Fibroblast of lung (primary cell): Measurements from ENCODE around the gene IRF1. TPM values are rescaled to one million over a fixed set of nuclear protein-coding genes. Genes with fewer than 3 reads are reported as not detected.

Experiments used
- DNase-seq, 2 donors: peaks; one replicate each; pipeline versions ENCODE4 v3.0.0 to v3.0.0-alpha.2; 2010; ENCODE audit warnings: low read depth in 2 of 2
- H2AFZ ChIP-seq: 2 replicates; pipeline ENCODE4 v1.5.1; 2012; ENCODE audit warnings: low read length, control low read depth, inconsistent platforms
- H3K27ac ChIP-seq: 2 replicates; pipeline ENCODE4 v1.5.1; 2011; ENCODE audit warnings: low read length, control low read depth; ENCODE audit not compliant: insufficient read depth
- H3K27me3 ChIP-seq: 2 replicates; pipeline ENCODE4 v1.5.1; 2011; ENCODE audit warnings: mild to moderate bottlenecking, low read length; ENCODE audit not compliant: control insufficient read depth, insufficient read depth
- H3K36me3 ChIP-seq: 2 replicates; pipeline ENCODE4 v1.5.1; 2011; ENCODE audit warnings: low read length; ENCODE audit not compliant: control insufficient read depth, insufficient read depth
- H3K4me1 ChIP-seq: 2 replicates; pipeline ENCODE4 v1.5.1; 2011; ENCODE audit warnings: low read length; ENCODE audit not compliant: control insufficient read depth, insufficient read depth; ENCODE audit errors: extremely low read depth
- H3K4me2 ChIP-seq: 2 replicates; pipeline ENCODE4 v1.5.1; 2011; ENCODE audit warnings: low read length, control low read depth; ENCODE audit not compliant: insufficient read depth; ENCODE audit errors: extremely low read depth
- H3K4me3 ChIP-seq, 4 experiments: fragments of 200-600 bp in 1 of 4; sonication (generic) in 1 of 4; replicated peaks in 1 of 4; 2 replicates each; pipeline ENCODE4 v1.5.1; 2011 to 2016; ENCODE audit warnings: low read length in 4 of 4, low read depth in 3 of 4, mild to moderate bottlenecking in 3 of 4, control low read depth in 2 of 4, inconsistent platforms in 1 of 4, mixed read lengths in 1 of 4; ENCODE audit not compliant: insufficient read depth in 1 of 4; ENCODE audit errors: control extremely low read depth in 1 of 4
- H3K79me2 ChIP-seq: 2 replicates; pipeline ENCODE4 v1.5.1; 2012; ENCODE audit warnings: mild to moderate bottlenecking, low read length, inconsistent platforms; ENCODE audit not compliant: control insufficient read depth, insufficient read depth
- H3K9ac ChIP-seq: 2 replicates; pipeline ENCODE4 v1.5.1; 2011; ENCODE audit warnings: mild to moderate bottlenecking, low read length, control low read depth; ENCODE audit not compliant: insufficient read depth
- H3K9me3 ChIP-seq: 2 replicates; pipeline ENCODE4 v1.5.1; 2012; ENCODE audit warnings: low read depth, low read length; ENCODE audit not compliant: control insufficient read depth, insufficient read depth
- H4K20me1 ChIP-seq: 2 replicates; pipeline ENCODE4 v1.5.1; 2011; ENCODE audit warnings: low read length; ENCODE audit not compliant: control insufficient read depth, insufficient read depth; ENCODE audit errors: extremely low read depth
- CTCF ChIP-seq, 2 donors: IDR thresholded peaks in 1 of 2; conservative IDR thresholded peaks in 1 of 2; 1 replicate in 1 of 2; 2 replicates in 1 of 2; pipeline ENCODE4 v1.5.1; 2011 to 2012; ENCODE audit warnings: low read length in 2 of 2, control low read depth in 1 of 2, inconsistent platforms in 1 of 2, low read depth in 1 of 2, mild to moderate bottlenecking in 1 of 2
- EZH2 ChIP-seq: IDR thresholded peaks from 2 replicates; pipeline ENCODE4 v1.5.1; 2012; ENCODE audit warnings: low read length, control low read depth, mild to moderate bottlenecking; ENCODE audit errors: missing control alignments
- polyA plus RNA-seq, 2 donors: library from polyadenylated mRNA; depleted of rRNA in 1 of 2; stranded (reverse) in 1 of 2; unstranded in 1 of 2; fragments of >200 nt; gene quantifications; 2 replicates each; pipeline ENCODE4 v1.2.1, GENCODE V29; 2011 to 2012; ENCODE audit warnings: missing spikeins in 1 of 2
- total RNA-seq: library from RNA; depleted of rRNA; stranded (reverse); fragments of >200 nt; gene quantifications from 2 replicates; pipeline ENCODE4 v1.2.1, GENCODE V29; 2014

The IRF1 gene
- total and polyA plus RNA-seq, 2 donors (not counting 1 experiment from before 2014, with no cell fraction given) = 34.7 to 37.6 TPM

GRCh38 chr5:132487841-132488555 is 2.6 kb downstream of the IRF1 start:
- Histone ChIP-seq H3K4me1 (peaks cover 16% of the 10 kb centered on the region), H3K36me3 (peaks cover 33% of the 10 kb centered on the region), H3K4me2 (peak overlapping the region; percentile 48), H2AFZ (no peak overlapping the region), H3K9me3 (no peaks in the 10 kb centered on the region), H3K4me3 (peak overlapping the region in 2 of 4 experiments; percentile 90 to 98), H4K20me1 (no peaks in the 10 kb centered on the region), H3K27ac (no peak overlapping the region), H3K9ac (no peak overlapping the region), H3K79me2 (peaks cover 44% of the 10 kb centered on the region), H3K27me3 (no peaks in the 10 kb centered on the region)
- TF ChIP-seq EZH2 = no peak
- no peak for TF ChIP-seq CTCF (conservative IDR thresholded peaks at IDR 0.05 in 1 of 2, IDR thresholded peaks at IDR 0.05 in 1 of 2; ENCODE audit: low read depth in 1 of 2, low read length in 2 of 2)
- DNase-seq = no peak

DNA sequence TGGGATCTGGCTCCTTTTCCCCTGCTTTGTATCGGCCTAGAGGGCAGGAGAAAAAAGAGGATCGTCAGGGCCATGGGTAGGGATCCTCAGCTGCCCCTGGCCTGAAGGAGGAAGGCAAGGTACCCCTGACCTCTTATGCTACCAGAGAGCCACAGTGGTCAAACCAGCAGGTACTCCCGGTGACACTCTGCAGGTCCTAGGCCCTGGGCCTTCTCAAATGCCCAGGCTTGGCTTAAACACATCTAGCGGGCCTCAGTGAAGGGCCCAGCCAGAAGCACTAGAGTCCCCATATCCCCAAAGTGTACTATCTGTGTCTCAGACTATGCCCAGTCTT is 3.5 kb downstream of the IRF1 start:
- Histone ChIP-seq H3K4me2 (no peak overlapping the region), H3K9ac (no peak overlapping the region), H2AFZ (no peak overlapping the region), H4K20me1 (no peaks in the 10 kb centered on the region), H3K36me3 (peaks cover 33% of the 10 kb centered on the region), H3K4me1 (peaks cover 11% of the 10 kb centered on the region), H3K4me3 (peak overlapping the region in 1 of 4 experiments; percentile 98), H3K79me2 (peaks cover 44% of the 10 kb centered on the region), H3K9me3 (no peaks in the 10 kb centered on the region), H3K27ac (no peak overlapping the region), H3K27me3 (no peaks in the 10 kb centered on the region)
- TF ChIP-seq EZH2 (no peak), CTCF (conservative IDR thresholded peaks at IDR 0.05 in 1 of 2, IDR thresholded peaks at IDR 0.05 in 1 of 2; ENCODE audit: low read depth in 1 of 2, low read length in 2 of 2) (no peak)
- DNase-seq = no peak

DNA sequence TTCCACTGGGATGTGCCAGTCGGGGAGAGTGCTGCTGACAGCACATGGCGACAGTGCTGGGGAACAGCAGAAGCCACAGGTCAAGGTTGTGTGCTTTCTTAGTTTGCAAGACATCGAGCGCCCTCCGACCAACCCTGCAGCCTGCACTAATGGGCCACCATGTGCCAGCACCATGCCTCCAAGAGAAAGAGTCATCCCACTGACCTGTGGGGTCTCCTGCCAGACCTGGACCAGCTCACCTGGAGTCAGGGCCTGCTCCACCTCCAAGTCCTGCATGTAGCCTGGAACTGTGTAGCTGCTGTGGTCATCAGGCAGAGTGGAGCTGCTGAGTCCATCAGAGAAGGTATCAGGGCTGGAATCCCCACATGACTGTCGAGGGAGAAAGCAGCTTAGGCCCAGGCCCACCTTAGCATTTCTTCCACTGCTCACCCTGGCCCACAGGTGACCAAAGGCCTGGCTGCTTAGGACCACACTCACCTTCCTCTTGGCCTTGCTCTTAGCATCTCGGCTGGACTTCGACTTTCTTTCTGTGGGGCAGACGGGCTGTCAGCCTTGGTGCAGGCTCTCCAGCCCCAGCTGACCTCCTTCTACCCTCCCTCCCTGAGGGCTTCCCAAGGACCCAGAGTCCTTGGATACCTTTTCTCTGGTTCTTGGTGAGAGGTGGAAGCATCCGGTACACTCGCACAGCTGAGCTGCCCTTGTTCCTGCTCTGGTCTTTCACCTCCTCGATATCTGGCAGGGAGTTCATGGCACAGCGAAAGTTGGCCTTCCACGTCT is 4.1 kb downstream of the IRF1 start:
- no peak for DNase-seq
- Histone ChIP-seq H3K9me3 (no peaks in the 10 kb centered on the region), H4K20me1 (no peaks in the 10 kb centered on the region), H3K27ac (no peak overlapping the region), H2AFZ (no peak overlapping the region), H3K4me3 (no peak overlapping the region), H3K4me2 (no peak overlapping the region), H3K4me1 (peaks cover 8% of the 10 kb centered on the region), H3K27me3 (no peaks in the 10 kb centered on the region), H3K79me2 (peaks cover 44% of the 10 kb centered on the region), H3K9ac (no peak overlapping the region), H3K36me3 (peaks cover 33% of the 10 kb centered on the region)
- TF ChIP-seq CTCF (conservative IDR thresholded peaks at IDR 0.05 in 1 of 2, IDR thresholded peaks at IDR 0.05 in 1 of 2; ENCODE audit: low read depth in 1 of 2, low read length in 2 of 2) = no peak
